ENCODE measurements around the gene MT1H. TPM values are rescaled to one million over a fixed set of nuclear protein-coding genes. Genes with fewer than 3 reads are reported as not detected.
A peak's percentile ranks its signal among the peaks of the same experiment; 100 is the strongest.

Gene MT1H
- total RNA-seq, 1 donor from 2014 or later: 5.0 TPM

DNA sequence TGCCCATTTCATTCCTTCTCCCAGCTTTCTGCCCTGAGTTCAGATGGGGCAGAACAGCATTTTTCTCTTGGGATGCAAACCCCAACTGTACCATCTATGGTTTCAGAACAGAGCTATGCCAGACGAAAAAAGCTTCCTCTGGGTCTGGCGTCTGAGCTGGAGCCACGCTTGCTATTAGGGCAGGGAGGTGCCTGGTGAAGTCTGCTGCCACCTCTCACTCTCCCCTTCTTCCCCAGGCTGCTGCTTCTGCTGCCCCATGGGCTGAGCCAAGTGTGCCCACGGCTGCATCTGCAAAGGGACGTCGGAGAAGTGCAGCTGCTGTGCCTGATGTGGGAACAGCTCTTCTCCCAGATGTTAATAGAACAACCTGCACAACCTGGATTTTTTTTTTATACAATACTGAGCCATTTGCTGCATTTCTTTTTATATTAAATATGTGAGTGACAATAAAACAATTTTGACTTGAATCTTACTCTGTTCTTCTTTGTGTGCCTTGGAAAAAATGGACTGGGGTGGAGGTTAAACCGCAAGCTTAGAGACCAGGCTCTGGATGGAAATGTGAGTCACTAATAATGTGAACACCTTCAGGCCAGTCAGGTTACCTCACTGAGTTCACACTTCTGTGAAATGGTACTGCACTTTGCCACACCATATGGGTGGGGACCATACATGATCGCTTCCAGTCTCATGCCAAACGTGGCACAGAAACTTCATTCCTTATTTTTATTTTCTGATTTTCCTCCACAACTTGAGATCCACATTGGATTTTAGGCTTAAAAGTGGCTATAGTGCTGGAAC lies 32.8 kb upstream of the MT1H start:
- peak; percentile 36 for ATAC-seq

DNA sequence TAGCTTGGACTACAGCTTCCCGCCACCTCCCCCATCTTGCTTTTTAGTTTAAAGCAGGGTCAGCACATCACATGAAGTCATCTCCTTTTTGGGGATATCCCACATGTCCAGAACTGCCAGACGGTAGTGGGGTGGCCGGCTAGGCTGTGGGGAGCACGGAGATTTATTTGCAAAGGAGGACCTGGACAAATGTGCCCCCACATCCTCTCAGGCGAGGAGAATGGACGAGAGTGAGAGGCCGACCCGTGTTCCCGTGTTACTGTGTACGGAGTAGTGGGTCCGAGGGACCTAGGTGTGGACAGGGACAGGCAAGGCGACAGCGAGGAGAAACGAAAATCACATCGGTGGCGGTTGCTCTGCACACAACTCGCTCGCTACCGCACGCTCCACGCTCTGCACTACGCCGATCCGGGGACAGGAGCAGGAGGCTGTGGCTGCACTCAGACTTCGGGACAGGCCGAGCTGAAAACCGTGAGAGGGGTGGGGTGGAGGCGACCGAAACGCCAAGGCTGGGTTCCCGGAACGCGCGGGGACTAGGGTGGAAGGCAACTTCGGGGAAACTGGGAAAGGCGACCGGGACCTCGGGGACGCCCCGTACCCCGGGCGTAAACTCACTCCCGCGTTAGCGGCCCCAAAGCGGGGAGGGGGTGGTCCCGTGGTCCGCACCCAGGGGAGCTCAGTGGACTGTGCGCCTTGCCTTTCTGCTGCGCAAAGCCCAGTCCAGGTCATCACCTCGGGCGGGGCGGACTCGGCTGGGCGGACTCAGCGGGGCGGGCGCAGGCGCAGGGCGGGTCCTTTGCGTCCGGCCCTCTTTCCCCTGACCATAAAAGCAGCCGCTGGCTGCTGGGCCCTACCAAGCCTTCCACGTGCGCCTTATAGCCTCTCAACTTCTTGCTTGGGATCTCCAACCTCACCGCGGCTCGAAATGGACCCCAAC lies 31.5 kb upstream of the MT1H start, which contains the start of gene MT1A:
Gene MT1A (plus strand): TSS at position 853 of the 937 bp plus-strand sequence. CDS start 73 bp downstream, at position 926.
- ATAC-seq: peak; percentile 36

- no peak for ATAC-seq
These were observed 30.6 kb upstream of the MT1H start for GRCh38 chr16:56639045-56639444.

DNA sequence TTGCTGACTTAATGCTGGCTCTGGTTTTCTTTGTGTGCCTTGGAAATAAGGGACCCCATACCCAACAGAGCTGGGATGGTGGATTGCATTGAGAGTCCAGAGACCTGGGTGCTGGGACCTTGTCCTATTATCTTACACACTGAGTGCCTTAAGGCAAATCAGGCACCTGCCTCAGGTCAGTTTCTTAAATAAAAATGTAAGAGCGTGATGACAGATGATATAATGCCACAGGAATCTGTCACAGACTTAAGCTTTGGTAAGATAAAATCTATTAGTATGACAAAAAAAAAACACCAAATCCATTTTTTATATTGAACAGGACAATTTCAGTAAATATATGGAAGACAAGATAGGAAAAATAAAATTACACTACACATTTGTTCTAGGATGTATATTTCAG lies 29.5 kb upstream of the MT1H start:
- ATAC-seq: no peak

- ATAC-seq: peak; percentile 31
These were observed 28.4 kb upstream of the MT1H start for GRCh38 chr16:56641166-56641565.

GRCh38 chr16:56643080-56643778 lies 26.4 kb upstream of the MT1H start:
- ATAC-seq: peak; percentile 97

DNA sequence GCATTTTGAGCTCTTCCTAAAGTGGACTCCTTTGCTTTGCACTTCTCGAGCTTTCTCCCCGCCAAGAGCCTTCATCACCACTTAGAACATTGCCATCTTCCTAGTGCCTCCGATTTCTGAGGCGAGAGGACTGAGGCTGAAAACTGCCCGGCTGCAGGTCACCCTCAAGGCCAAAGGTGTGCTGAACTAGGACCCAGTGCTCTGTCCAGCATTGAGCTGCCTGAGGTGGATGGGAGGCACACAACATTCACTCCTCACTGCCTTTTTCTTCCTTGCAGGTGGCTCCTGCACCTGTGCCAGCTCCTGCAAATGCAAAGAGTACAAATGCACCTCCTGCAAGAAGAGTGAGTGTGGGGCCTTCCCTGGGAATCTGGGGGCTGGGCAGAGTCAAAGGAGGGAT lies 25.8 kb upstream of the MT1H start:
- ATAC-seq: no peak

DNA sequence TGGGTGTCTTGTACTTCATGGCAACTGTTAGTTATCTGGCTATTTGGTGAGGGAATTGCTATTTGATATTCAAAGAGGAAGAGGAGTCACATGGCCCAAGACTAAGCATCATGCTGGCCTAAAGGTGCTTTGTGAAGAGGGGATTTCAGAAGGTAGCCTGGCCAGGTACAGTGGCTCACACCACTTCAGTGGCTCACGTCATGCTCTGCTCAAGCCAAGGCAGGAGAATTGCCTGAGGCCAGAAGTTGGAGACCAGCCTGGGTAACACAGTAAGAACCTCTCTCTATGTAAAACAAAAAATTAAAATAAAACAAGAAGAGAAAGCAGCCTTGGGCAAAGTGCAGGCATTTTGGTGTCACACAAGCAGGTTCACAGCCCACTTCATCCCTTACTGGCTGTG lies 24.3 kb upstream of the MT1H start:
- no peak for ATAC-seq

- no peak for ATAC-seq
These were observed 23.8 kb upstream of the MT1H start for GRCh38 chr16:56645838-56646237.

DNA sequence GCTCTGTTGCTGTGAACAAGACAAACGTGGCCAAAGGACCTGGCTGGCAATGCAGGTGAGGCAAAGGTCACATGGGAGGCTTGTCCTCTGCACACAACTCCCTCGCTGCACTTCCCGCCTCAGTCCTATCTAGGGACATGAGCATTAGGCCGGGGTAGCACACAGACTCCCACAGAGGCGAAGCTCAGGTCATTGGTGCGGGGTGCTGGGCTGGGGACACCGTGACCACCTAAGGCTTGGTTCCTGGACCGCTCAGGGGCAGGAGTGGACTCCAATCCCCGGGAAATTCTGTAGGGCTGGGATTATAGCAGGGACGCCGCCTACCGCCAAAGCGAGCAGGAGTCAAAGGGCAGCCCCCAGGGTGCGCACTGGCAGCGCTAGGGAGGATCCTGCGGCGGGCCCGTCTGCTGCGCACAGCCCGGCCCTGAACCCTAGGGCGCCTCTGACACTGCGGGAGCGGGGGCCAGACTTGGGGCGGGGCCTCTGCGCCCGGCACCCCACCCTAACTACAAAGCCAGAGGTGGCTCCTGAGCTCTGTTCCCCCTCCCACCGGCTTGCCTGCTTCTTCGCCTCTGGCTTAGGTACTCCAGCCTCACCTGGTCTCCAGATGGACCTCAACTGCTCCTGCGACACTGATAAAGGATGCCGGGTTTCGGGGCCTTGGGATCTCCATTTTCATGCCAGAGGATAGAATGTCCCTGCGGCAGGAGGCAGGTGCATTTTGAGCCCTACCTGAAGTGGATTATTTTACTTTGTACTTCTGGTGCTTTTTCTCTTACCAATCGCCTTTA lies 21.8 kb upstream of the MT1H start:
- ATAC-seq: no peak

DNA sequence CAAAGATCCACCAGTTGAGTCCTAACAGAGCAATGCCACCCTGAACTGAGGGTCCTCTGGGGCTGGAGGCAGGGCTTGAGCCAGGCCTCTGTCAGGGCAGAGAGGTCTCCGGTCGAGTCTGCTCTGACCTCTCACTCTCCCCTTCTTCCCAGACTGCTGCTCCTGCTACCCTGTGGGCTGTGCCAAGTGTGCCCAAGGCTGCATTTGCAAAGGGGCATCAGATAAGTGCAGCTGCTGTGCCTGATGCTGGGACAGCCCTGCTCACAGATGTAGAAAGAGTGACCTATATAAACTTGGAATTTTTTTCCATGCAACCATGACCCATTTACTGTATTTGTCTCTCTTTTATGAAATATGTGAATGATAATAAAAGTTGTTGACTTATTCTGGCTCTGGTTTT lies 20.3 kb upstream of the MT1H start:
- no peak for ATAC-seq

GRCh38 chr16:56649820-56650219 lies 19.8 kb upstream of the MT1H start:
- peak; percentile 95 for ATAC-seq

DNA sequence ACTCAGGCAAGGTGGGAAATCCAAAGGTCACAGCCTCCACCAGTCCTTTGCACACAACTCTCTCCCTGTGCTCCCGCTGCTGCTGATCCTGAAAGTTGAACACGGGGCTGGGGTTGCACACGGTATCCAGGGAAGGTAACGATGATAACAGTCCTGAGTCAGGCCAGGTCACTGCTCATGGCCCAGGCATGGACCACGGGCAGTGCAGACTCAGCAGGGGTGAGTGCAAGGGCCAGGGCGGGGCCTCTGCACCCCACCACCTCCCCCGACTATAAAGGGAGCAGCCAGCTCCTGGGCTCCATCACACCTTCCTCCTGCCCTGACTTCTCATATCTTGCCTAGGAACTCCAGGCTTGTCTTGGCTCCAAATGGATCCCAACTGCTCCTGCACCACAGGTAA lies 18.0 kb upstream of the MT1H start, which contains the start of gene MT1B:
Gene MT1B (plus strand): TSS at position 301 of the 400 bp plus-strand sequence. CDS start 68 bp downstream, at position 369.
- ATAC-seq: no peak

GRCh38 chr16:56652600-56652999 lies 17.0 kb upstream of the MT1H start:
- no peak for ATAC-seq

DNA sequence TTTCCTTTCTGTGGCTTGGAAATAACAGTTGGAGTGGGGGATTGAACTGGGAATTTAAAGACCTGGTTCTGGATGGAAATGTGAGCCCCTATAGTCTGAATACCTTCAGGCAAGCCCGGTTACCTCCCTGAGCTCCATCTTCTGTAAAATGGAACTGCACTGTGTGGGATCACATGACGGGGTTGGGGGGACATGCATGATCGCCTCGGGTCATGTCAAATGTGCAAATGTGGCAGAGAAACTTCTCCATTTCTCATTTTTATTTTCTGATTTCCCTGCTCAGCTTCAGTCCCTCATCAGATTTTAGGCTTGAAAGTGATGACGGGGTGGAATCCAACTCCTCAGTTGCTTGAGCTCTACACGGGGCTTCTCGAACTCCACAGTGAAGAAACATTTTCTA lies 16.4 kb upstream of the MT1H start:
- ATAC-seq: no peak

GRCh38 chr16:56657555-56658326 lies 11.9 kb upstream of the MT1H start, which contains the start of gene MT1F:
MT1F (plus strand) TSS chr16:56657959; CDS start chr16:56658059, 100 bp downstream.
- peak; percentile 89 for ATAC-seq

DNA sequence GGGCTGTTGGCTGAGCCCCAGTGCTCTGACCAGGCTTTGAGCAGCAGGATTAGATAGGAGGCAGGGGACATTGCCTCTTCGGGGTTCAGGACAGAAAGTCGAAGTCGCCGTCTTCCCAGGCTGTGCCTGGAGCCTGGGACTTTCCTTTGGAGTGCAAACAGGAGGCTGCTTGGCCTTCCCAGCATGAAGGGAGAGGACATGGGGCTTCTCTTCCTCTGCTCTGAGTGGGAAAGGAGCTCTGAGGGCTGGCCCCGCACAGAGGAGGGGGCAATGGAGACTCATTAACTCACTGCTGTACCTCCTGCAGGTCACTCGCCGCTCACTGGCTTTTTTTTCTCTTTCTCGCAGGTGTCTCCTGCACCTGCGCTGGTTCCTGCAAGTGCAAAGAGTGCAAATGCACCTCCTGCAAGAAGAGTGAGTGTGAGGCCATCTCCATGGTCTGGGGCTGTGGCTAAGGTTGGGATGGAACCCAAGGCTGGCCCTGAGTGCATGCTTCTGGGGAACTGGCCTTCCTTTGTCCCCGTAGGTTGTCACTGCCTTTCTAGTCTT lies 11.2 kb upstream of the MT1H start:
- no peak for ATAC-seq

GRCh38 chr16:56662357-56663354 lies 7.0 kb upstream of the MT1H start:
- ATAC-seq: no peak

GRCh38 chr16:56664506-56664905 lies 5.1 kb upstream of the MT1H start:
- ATAC-seq: no peak
